Stimulated activated naive CD8-positive, alpha-beta T cell treated with anti-CD3 and anti-CD28 coated beads, Interleukin-15, amount 100 ng/mL, for 72 hours (primary cell): ENCODE measurements around the gene CCDC138.
A peak's percentile ranks its signal among the peaks of the same experiment; 100 is the strongest.

Experiments used
- ATAC-seq: fragments of 150-1000 bp; cut with Tn5 transposase; 2 replicates; pipeline ENCODE4 v1.10.0; 2021; ENCODE audit warnings: mild to moderate bottlenecking, moderate library complexity
- DNase-seq, 2 donors: peaks; one replicate each; pipeline ENCODE4 v3.0.0; 2021 to 2022
- H3K27ac Mint-ChIP-seq, 2 donors: one replicate each; pipeline ENCODE4 v1.8.0; 2022; ENCODE audit warnings: mild to moderate bottlenecking in 2 of 2, mixed read lengths in 2 of 2, moderate library complexity in 2 of 2
- H3K27me3 Mint-ChIP-seq: one replicate; pipeline ENCODE4 v1.8.0; 2022; ENCODE audit warnings: mixed read lengths
- H3K4me1 Mint-ChIP-seq: one replicate; pipeline ENCODE4 v1.8.0; 2022; ENCODE audit warnings: mild to moderate bottlenecking, mixed read lengths
- H3K4me3 Mint-ChIP-seq, 2 donors: one replicate each; pipeline ENCODE4 v1.8.0; 2022; ENCODE audit warnings: mild to moderate bottlenecking in 2 of 2, mixed read lengths in 2 of 2, moderate library complexity in 1 of 2
- H3K9me3 Mint-ChIP-seq, 2 donors: one replicate each; pipeline ENCODE4 v1.8.0; 2022; ENCODE audit warnings: mixed read lengths in 2 of 2

The CCDC138 gene

DNA sequence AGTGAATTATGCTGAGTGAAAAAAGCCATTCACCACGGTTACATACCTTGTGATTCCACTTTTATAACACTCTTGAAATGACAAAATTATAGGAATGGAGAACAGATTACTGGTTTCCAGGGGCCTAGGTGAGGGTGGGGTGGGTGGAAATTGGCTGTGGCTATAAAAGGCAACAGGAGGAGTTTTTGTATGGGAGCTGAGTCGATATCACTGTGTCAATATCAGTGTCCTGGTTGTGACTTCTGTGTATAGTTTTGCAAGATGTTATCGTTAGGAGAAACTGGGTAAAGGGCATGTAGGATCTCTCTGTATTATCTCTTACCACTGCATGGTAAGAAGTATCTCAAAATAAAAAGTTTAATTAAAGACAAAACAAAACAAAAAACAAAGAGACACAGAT lies 118.1 kb downstream of the CCDC138 start:
- peak overlapping the region; percentile 1 to 77 for H3K27ac Mint-ChIP-seq
- ATAC-seq: no peak

DNA sequence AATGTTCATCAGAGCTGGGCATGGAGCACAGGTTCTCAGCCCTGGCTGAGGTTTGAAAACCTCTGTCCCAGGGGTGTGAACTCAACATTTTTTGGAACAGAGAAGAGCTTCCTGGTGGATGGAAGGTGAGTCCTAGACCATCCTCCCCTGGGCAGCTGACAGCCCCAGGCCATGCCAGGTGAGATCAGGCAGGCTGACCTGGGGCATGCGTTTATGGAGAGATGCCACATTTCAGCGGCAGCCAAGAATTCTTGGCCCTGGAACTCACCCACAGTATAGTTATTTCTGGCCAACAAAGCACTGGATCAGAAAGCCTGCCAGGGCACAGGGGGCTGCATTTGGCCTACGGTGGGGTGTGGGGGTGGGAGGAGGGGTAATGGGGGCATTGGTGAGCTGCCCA lies 118.6 kb downstream of the CCDC138 start:
- no peak for DNase-seq
- H3K27me3 Mint-ChIP-seq: no peaks in the 10 kb centered on the region

More for the DNA sequence above, 118.1 kb downstream of the CCDC138 start:
- peaks cover 0 to 6% of the 10 kb centered on the region in 2 donors for H3K9me3 Mint-ChIP-seq
- H3K27me3 Mint-ChIP-seq: no peaks in the 10 kb centered on the region
- DNase-seq: no peak
- no peaks in the 10 kb centered on the region for H3K4me1 Mint-ChIP-seq
- H3K4me3 Mint-ChIP-seq: no peak overlapping the region

DNA sequence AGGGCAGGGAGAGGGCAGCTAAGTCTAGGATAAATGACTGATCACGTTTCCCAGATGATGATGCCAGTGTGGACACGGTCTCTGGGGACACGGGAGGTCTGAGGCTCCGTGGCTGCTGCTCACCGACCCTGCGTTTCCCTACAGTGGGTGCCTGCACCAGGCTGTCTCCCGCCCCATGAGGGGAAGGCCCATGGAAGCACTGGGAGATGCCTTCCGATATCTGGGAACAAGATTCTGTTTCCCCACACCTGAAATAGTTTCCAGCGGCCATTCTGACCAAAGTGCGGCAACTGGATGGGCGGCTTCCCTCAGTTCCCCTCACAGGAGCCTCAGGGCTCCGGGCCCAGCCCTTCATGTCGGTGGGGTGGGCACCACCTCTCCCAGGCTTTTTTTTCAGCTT lies 119.3 kb downstream of the CCDC138 start:
- H3K4me3 Mint-ChIP-seq: no peak overlapping the region
- no peak overlapping the region for H3K27ac Mint-ChIP-seq
- no peaks in the 10 kb centered on the region for H3K4me1 Mint-ChIP-seq
- no peaks in the 10 kb centered on the region for H3K27me3 Mint-ChIP-seq
- DNase-seq (no peak), ATAC-seq (no peak)
- H3K9me3 Mint-ChIP-seq: peaks cover 0 to 1% of the 10 kb centered on the region in 2 donors

More for the DNA sequence above, 118.6 kb downstream of the CCDC138 start:
- H3K9me3 Mint-ChIP-seq: peaks cover 0 to 6% of the 10 kb centered on the region in 2 donors
- no peak overlapping the region for H3K4me3 Mint-ChIP-seq
- no peak for ATAC-seq
- H3K4me1 Mint-ChIP-seq: no peaks in the 10 kb centered on the region
- peak overlapping the region in 1 of 2 donors; percentile 77 for H3K27ac Mint-ChIP-seq

DNA sequence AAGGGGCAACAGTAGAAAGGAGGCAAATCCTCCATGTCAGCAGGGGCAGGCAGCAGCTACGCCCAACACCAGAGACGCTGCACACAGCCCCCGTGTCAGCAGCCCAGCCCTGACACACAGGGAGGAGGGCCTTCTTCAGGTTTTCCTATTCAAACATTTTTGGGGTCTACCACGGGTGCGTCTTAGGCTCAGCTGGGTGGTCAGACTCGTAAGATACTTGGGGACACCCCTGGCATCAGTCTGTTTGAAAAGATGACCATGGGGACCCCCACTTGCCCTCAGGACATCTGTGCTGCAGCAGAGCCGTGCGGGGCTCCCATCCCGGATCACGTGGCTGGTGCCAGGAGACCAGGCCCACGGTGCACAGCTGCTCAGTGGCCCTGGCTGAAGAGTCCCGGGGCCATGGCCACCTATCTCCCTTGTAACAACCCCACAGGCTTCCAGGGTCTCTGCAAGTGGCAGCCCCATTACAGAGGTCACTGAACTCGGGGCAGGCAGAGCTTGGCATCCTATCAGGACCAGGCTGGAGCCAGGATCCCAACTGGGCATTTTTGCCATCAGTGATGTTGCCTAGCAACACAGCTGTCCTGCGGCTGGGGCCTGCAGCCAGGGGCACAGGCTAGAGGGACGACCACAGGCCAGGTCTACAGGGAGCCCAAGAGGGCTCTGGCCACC lies 120.0 kb downstream of the CCDC138 start:
- H3K27me3 Mint-ChIP-seq: no peaks in the 10 kb centered on the region
- H3K4me1 Mint-ChIP-seq: no peaks in the 10 kb centered on the region
- DNase-seq (no peak), ATAC-seq (no peak)
- H3K9me3 Mint-ChIP-seq: no peaks in the 10 kb centered on the region
- H3K4me3 Mint-ChIP-seq: no peak overlapping the region
- H3K27ac Mint-ChIP-seq: no peak overlapping the region

DNA sequence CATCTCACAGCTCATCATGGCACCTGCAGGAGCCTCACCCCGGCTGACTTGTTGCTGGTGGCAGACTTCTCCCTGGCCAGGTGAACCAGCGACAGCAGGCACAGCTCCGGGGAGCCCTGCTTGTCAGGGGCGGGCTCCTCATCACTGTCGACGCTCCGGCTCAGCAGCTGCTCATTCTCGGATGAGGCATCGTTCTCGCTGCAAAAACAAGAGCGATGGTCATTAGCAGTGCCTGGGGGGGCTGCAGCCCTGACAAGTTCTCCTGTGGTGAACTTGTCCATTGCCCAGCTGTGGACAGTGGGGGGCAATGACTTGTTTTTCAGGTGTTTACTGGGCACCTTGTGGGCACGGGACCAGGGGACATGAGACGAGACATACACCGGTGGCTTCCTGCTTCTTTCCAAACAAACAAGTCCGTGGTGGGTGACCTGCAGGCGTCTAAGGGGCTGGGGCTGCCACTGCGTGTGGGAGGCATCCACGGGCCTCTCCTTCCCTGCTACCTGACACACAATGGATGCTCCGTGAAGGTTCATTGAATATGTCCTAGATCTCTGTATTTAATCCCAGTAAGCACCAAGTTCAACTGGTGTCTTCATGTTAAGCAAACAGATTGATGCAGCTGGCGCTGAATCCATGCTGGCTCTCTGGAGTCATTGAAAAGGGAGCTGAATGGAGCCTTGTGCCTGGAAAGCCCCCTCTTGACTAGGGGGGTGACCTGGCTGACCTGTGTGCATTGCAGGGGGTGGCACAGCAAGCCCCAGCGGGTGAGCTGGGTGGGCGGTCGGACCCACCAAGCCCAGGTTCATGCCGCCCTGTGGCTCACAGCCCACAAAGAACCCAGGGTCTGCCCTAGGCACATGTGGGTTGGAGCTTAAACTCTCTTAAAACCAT lies 121.5 kb downstream of the CCDC138 start:
- no peaks in the 10 kb centered on the region for H3K9me3 Mint-ChIP-seq
- no peaks in the 10 kb centered on the region for H3K27me3 Mint-ChIP-seq
- H3K4me3 Mint-ChIP-seq: no peak overlapping the region
- DNase-seq (no peak), ATAC-seq (no peak)
- H3K27ac Mint-ChIP-seq: no peak overlapping the region
- no peaks in the 10 kb centered on the region for H3K4me1 Mint-ChIP-seq

DNA sequence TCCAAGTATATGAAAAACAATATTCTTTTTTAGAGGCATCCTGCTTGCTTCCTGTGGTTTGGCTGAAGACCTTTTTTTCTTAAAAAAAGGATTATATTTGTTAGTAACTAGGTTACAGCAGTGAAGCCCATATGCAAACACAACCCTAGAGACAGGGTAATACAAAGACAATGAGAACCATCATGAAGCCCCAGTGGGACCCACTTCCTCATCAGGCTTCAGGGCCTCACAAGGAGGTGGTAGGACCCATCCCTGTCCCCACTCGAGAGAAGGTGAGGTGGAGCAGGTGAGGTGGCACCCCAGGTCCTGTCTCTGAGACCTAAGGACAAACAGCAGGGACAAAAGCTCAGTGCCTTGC lies 122.1 kb downstream of the CCDC138 start:
- DNase-seq (no peak), ATAC-seq (no peak)
- no peak overlapping the region for H3K27ac Mint-ChIP-seq
- H3K4me3 Mint-ChIP-seq: no peak overlapping the region
- no peaks in the 10 kb centered on the region for H3K4me1 Mint-ChIP-seq
- H3K9me3 Mint-ChIP-seq: no peaks in the 10 kb centered on the region
- no peaks in the 10 kb centered on the region for H3K27me3 Mint-ChIP-seq

DNA sequence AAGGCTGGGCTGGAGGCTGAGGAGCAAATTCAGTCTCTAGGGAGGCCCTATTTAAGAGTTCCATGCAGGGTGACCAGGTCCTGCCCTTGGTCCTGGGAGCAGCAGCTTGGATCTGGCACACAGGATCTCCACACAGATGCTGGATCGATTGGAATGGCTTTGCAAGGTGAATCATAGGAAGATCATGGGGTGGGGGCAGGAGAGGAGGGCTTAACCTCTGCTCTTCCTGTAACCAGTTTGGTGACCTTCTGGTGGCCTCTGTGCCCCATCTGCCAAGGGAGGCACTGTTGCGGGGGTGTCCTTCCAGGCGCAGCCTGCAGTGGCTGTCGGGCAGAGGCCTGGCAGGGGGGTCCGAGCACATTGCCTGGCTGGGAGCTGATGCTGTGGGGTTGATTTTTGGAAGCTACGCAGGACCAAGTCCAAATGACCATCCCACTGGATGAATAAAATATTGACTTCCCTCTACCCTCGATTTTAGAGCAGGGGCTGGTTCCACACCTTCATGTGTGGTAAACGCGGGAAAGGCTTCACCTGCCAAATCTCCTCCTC lies 122.8 kb downstream of the CCDC138 start:
- H3K4me1 Mint-ChIP-seq: peaks cover under 1% of the 10 kb centered on the region
- H3K9me3 Mint-ChIP-seq: no peaks in the 10 kb centered on the region
- ATAC-seq: no peak
- no peak overlapping the region for H3K4me3 Mint-ChIP-seq
- DNase-seq: no peak
- peak overlapping the region in 1 of 2 donors; percentile 1 for H3K27ac Mint-ChIP-seq
- H3K27me3 Mint-ChIP-seq: no peaks in the 10 kb centered on the region

DNA sequence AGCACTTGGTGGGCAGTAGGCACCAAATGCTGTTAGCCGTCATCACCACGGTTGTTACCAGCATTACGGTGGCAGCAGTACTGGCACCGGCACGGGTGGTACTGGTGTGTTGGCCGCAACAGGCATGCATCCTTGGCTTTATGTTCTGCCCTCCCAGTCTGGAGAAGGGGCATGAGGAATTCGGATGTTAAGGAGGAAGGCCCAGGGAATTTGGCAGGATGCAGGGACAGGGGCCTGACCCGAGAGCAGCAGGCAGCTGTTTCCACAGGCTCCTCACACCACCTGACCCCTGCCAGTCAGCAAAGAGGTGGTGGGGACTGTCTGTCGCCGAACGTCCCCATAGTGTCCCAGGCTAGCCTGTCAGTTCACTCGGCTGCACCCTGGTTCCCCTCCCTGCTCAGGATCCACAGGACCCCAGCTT lies 123.5 kb downstream of the CCDC138 start:
- Mint-ChIP-seq H3K27me3 (no peaks in the 10 kb centered on the region), H3K4me3 (no peak overlapping the region), H3K9me3 (no peaks in the 10 kb centered on the region), H3K4me1 (peaks cover 6% of the 10 kb centered on the region), H3K27ac (no peak overlapping the region)
- DNase-seq (no peak), ATAC-seq (no peak)

DNA sequence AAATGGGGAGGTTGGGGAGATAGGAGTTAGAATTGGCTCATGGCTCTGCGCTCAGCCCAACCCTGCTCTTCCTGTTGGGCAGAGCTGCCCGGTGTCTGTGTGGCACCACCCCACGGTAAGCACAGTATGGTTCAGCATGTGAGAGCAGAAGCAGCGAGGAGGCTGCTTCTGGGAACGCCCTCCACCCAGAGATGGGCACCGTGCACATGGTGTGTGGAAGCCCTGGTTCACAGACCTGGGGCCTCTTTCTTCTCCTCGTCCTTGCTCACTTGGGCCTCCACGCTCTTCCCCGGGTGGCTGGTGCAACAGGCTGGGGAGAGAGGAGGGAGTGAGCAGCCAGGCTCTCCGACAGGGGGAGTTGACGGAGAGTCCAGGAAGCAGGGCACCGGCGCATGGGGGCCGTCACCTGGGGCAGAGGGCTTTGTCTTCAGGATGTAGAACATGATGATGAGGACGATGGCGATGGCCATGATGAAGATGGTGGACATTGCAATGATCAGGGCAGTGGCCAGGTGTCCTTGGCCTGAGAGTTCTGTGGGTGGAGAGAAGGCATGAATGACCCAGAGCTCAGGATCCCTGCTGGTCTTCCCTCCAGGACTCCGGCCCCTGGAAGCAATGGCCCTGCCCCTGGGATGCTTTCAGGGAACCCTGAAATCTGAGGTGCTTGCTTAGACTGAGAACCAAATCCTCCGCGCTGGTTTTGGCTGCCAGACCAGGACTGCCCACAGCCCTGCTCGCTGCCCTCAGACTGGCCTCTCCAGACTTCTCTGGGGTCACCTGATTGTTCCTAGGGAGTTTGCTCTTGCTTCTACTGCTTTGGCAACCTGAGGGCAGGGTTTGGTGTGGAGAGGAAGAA lies 124.2 kb downstream of the CCDC138 start:
- DNase-seq (no peak), ATAC-seq (no peak)
- Mint-ChIP-seq H3K27me3 (no peaks in the 10 kb centered on the region), H3K9me3 (no peaks in the 10 kb centered on the region), H3K27ac (no peak overlapping the region), H3K4me3 (no peak overlapping the region), H3K4me1 (peaks cover 6% of the 10 kb centered on the region)

DNA sequence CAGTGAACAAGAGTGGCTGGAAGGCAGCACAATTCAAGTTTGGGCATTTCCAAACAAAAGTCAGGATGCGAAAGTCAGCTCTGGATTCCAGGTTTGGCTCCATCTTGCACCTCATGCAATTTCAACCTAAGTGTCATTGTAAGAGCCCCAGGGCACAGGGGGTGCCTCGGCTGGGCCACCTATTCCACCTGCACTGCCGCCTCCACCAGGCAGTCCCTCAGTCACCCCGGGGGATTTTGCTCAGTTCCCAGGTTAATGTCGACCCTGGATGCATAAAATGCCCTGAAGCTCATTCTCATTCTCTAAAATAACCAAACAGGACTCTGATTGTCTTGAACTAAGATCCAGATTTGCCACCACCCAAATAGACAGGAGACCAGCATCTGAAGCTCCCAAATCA lies 124.8 kb downstream of the CCDC138 start:
- Mint-ChIP-seq H3K27me3 (no peaks in the 10 kb centered on the region), H3K4me3 (no peak overlapping the region), H3K4me1 (peaks cover 9% of the 10 kb centered on the region), H3K27ac (no peak overlapping the region), H3K9me3 (no peaks in the 10 kb centered on the region)
- DNase-seq (no peak), ATAC-seq (no peak)

DNA sequence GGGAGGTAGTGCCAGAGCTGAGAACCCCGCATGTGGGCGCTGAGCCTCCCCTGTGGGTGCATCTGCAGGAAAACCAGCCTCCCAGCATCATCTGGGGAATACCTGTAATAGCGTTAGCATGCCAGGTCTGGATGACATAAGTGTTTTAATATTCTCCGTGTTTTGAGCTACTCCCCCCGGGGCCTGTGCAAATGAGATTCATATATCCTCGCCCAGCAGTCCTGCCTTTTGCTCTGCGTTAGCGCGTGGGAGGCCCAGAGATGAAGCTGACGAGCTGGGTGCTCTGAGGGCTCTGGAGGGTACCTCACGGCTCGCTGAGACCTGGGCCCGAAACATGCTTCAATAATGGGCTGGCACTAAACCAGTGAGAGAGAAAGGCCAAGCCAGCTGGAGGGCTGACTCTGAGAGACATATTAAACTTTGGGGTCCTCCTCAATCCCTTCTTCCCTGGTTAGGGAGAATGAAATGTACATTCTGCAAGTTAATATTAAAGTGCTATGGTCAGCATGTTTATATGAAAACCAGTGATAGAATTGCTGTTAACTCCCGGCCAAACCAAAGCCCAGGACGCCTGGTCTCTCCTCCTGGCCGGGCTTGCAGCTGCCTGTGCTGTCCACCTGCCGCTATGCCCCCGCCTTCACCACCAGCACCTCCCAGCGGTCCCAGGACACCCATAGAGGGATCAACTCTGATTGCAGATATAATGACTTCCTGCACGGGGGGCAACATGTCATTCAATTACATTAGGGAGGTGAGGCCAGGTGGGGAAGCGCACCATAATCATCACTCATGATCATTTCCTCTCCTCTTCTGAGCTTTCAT lies 125.4 kb downstream of the CCDC138 start:
- Mint-ChIP-seq H3K4me3 (no peak overlapping the region), H3K4me1 (peaks cover 16% of the 10 kb centered on the region), H3K27me3 (no peaks in the 10 kb centered on the region), H3K27ac (peak overlapping the region in 1 of 2 donors; percentile 31), H3K9me3 (no peaks in the 10 kb centered on the region)
- DNase-seq (peak in 1 of 2 donors; percentile 6), ATAC-seq (no peak)

DNA sequence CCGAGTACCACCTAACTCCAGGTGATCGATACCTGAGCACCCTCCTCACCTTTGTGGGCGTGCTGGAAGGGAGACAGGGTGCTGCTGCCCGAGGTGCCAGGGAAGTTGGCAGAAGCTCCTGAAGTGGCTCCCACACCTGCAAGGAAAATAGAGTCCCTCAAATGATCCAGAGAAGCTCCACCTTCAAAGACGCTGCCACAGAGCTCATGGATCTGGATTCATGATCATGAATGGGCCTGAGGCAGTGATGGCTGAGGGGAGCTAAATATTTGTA lies 126.0 kb downstream of the CCDC138 start:
- ATAC-seq: no peak

DNA sequence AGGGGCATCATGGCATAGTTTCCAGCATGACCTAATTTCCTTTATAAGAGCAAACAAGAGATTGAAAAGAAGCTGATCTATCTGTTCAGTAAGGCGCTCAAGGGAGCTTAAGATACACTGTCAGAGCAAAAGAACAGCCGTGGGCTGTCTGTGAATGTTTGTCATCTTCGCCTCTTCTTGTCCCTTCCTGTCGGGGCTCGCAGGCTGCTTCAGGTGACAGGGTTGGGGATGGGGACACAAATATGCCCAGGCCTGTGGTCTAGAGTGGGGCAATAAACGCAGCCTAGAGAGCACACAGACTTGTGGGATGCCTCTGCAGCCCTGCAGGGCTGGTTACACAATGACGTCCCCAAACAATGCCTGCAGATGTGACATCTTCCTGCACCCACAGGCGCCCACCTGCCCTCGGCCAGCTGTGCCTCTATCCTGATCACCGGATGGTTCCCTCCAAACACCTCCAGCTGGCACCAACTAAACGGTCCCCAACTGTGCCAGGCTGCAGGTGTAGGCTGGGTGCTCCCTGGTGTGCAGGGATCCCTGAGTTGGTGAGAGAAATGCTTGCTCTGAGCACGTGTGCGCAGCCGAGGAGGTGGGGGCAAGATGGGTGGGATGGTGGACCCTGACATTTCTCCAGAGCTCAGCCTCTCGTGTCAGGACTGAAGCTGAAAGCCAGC lies 129.7 kb downstream of the CCDC138 start:
- no peak for DNase-seq
- Mint-ChIP-seq H3K4me1 (peaks cover 22% of the 10 kb centered on the region), H3K4me3 (no peak overlapping the region), H3K27ac (no peak overlapping the region), H3K27me3 (no peaks in the 10 kb centered on the region), H3K9me3 (no peaks in the 10 kb centered on the region)
- no peak for ATAC-seq

More for the DNA sequence above, 126.0 kb downstream of the CCDC138 start:
- Mint-ChIP-seq H3K4me1 (peaks cover 21% of the 10 kb centered on the region), H3K27ac (peak overlapping the region in 1 of 2 donors; percentile 31), H3K9me3 (no peaks in the 10 kb centered on the region), H3K27me3 (no peaks in the 10 kb centered on the region), H3K4me3 (no peak overlapping the region)
- no peak for DNase-seq

DNA sequence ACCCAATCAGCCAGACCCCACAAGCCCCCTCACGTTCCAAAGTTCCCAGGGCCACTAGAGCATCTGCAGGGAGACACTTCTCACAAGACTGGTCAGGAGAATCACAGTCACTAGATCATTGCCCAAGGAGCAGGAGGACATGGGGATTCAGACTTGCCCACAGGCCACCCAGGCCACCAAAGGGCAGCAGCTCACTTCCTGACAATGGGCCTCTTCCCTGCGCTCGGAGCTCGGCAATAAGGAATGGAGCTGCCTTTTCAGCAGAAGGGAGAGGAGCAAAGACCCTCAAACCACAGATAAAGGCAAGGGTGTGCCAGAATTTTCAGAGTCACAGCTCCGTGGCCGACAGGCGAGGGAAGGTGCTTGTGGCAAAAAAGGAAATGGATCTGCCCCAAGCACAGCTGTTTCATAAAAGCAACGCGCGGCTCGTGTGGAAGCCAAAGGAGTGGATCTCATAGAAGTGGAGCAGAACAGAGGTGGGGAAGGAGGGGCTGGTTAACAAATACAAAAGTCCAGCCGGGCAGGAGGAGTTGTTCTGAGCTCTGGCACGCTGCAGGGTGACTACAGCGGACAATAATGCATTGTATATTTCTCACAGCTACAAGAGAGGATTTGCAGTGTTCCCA lies 130.3 kb downstream of the CCDC138 start:
- H3K4me1 Mint-ChIP-seq: peaks cover 22% of the 10 kb centered on the region
- no peak overlapping the region for H3K27ac Mint-ChIP-seq
- H3K9me3 Mint-ChIP-seq: no peaks in the 10 kb centered on the region

More for the DNA sequence above, 130.3 kb downstream of the CCDC138 start:
- DNase-seq (no peak), ATAC-seq (no peak)
- H3K27me3 Mint-ChIP-seq: no peaks in the 10 kb centered on the region
- no peak overlapping the region for H3K4me3 Mint-ChIP-seq
